Activated T-cell treated with anti-CD3 and anti-CD28 coated beads, Interleukin-2, amount 50 U/mL, for 72 hours (primary cell): Measurements from ENCODE around the gene LHFPL6. TPM values are rescaled to one million over a fixed set of nuclear protein-coding genes. Genes with fewer than 3 reads are reported as not detected.
A peak's percentile ranks its signal among the peaks of the same experiment; 100 is the strongest.

Experiments
- ATAC-seq, 2 donors: fragments of 150-1000 bp; cut with Tn5 transposase; replicated peaks in 1 of 2; 2 replicates each; pipeline ENCODE4 v1.10.0; 2021; ENCODE audit warnings: moderate library complexity in 2 of 2, mild to moderate bottlenecking in 1 of 2
- DNase-seq, 2 donors: peaks; one replicate each; pipeline ENCODE4 v3.0.0; 2021 to 2022; ENCODE audit warnings: mixed read lengths in 1 of 2
- H3K27ac Mint-ChIP-seq: one replicate; pipeline ENCODE4 v1.8.0; 2022; ENCODE audit warnings: mild to moderate bottlenecking, moderate library complexity, mixed read lengths
- H3K27me3 Mint-ChIP-seq: one replicate; pipeline ENCODE4 v1.8.0; 2022; ENCODE audit warnings: low read depth, mixed read lengths
- H3K36me3 Mint-ChIP-seq, 2 donors: one replicate each; pipeline ENCODE4 v1.8.0; 2022; ENCODE audit warnings: mixed read lengths in 2 of 2, mild to moderate bottlenecking in 1 of 2; ENCODE audit not compliant: insufficient read depth in 2 of 2
- H3K4me1 Mint-ChIP-seq: one replicate; pipeline ENCODE4 v1.8.0; 2022; ENCODE audit warnings: low read depth, mixed read lengths
- H3K4me3 Mint-ChIP-seq, 2 donors: one replicate each; pipeline ENCODE4 v1.8.0; 2022; ENCODE audit warnings: mild to moderate bottlenecking in 2 of 2, mixed read lengths in 2 of 2, moderate library complexity in 2 of 2
- H3K9me3 Mint-ChIP-seq, 2 donors: one replicate each; pipeline ENCODE4 v1.8.0; 2022; ENCODE audit warnings: mixed read lengths in 2 of 2
- total RNA-seq, 2 donors: library from RNA; stranded (reverse); gene quantifications; one replicate each; pipeline ENCODE4 v1.2.3, GENCODE V29; 2022

Gene LHFPL6
- total RNA-seq, 2 donors from 2014 or later: 1.7 to 2.5 TPM

- Mint-ChIP-seq H3K9me3 (no peaks in the 10 kb centered on the region), H3K27me3 (peaks cover 28% of the 10 kb centered on the region), H3K4me1 (peaks cover 3% of the 10 kb centered on the region), H3K27ac (no peak overlapping the region), H3K36me3 (no peaks in the 10 kb centered on the region), H3K4me3 (no peak overlapping the region)
- DNase-seq: no peak
- no peak for ATAC-seq
These were observed 185.3 kb downstream of the LHFPL6 start for GRCh38 chr13:39417643-39418042.

GRCh38 chr13:39417131-39417530, 185.9 kb downstream of the LHFPL6 start:
- Mint-ChIP-seq H3K36me3 (no peaks in the 10 kb centered on the region), H3K9me3 (no peaks in the 10 kb centered on the region), H3K4me1 (peaks cover 3% of the 10 kb centered on the region), H3K27me3 (peaks cover 28% of the 10 kb centered on the region), H3K4me3 (no peak overlapping the region), H3K27ac (no peak overlapping the region)
- DNase-seq: no peak
- no peak for ATAC-seq

- DNase-seq (no peak), ATAC-seq (no peak)
- Mint-ChIP-seq H3K4me3 (no peak overlapping the region), H3K9me3 (no peaks in the 10 kb centered on the region), H3K4me1 (peaks cover 3% of the 10 kb centered on the region), H3K36me3 (no peaks in the 10 kb centered on the region), H3K27ac (no peak overlapping the region), H3K27me3 (peaks cover 28% of the 10 kb centered on the region)
These were observed 187.8 kb downstream of the LHFPL6 start for GRCh38 chr13:39415008-39415802.

- Mint-ChIP-seq H3K4me1 (peaks cover 2% of the 10 kb centered on the region), H3K36me3 (no peaks in the 10 kb centered on the region), H3K27ac (no peak overlapping the region), H3K4me3 (no peak overlapping the region), H3K9me3 (no peaks in the 10 kb centered on the region), H3K27me3 (peaks cover 27% of the 10 kb centered on the region)
- no peak for ATAC-seq
- no peak for DNase-seq
These were observed 188.7 kb downstream of the LHFPL6 start for GRCh38 chr13:39414339-39414738.

GRCh38 chr13:39411511-39411910, 191.5 kb downstream of the LHFPL6 start:
- Mint-ChIP-seq H3K9me3 (no peaks in the 10 kb centered on the region), H3K36me3 (no peaks in the 10 kb centered on the region)
- no peak for ATAC-seq

GRCh38 chr13:39410964-39411363, 192.0 kb downstream of the LHFPL6 start:
- DNase-seq (no peak), ATAC-seq (no peak)
- Mint-ChIP-seq H3K9me3 (no peaks in the 10 kb centered on the region), H3K27me3 (peaks cover 19% of the 10 kb centered on the region), H3K4me3 (no peak overlapping the region), H3K36me3 (no peaks in the 10 kb centered on the region), H3K4me1 (no peaks in the 10 kb centered on the region), H3K27ac (no peak overlapping the region)

More at GRCh38 chr13:39411511-39411910, 191.5 kb downstream of the LHFPL6 start:
- H3K4me1 Mint-ChIP-seq: no peaks in the 10 kb centered on the region
- H3K4me3 Mint-ChIP-seq: no peak overlapping the region
- no peak for DNase-seq
- H3K27me3 Mint-ChIP-seq: peaks cover 22% of the 10 kb centered on the region
- H3K27ac Mint-ChIP-seq: no peak overlapping the region

- no peaks in the 10 kb centered on the region for H3K4me1 Mint-ChIP-seq
- no peak for ATAC-seq
- H3K9me3 Mint-ChIP-seq: no peaks in the 10 kb centered on the region
- no peak overlapping the region for H3K4me3 Mint-ChIP-seq
- H3K36me3 Mint-ChIP-seq: no peaks in the 10 kb centered on the region
- H3K27me3 Mint-ChIP-seq: peaks cover 12% of the 10 kb centered on the region
- DNase-seq: no peak
- no peak overlapping the region for H3K27ac Mint-ChIP-seq
These were observed 192.7 kb downstream of the LHFPL6 start for GRCh38 chr13:39410096-39410901.

- DNase-seq (no peak), ATAC-seq (no peak)
- no peaks in the 10 kb centered on the region for H3K9me3 Mint-ChIP-seq
- no peak overlapping the region for H3K27ac Mint-ChIP-seq
- no peaks in the 10 kb centered on the region for H3K4me1 Mint-ChIP-seq
- no peak overlapping the region for H3K4me3 Mint-ChIP-seq
- H3K36me3 Mint-ChIP-seq: no peaks in the 10 kb centered on the region
- H3K27me3 Mint-ChIP-seq: peaks cover 7% of the 10 kb centered on the region
These were observed 194.5 kb downstream of the LHFPL6 start for GRCh38 chr13:39408512-39408911.

- Mint-ChIP-seq H3K4me1 (no peaks in the 10 kb centered on the region), H3K36me3 (no peaks in the 10 kb centered on the region), H3K9me3 (no peaks in the 10 kb centered on the region), H3K4me3 (no peak overlapping the region), H3K27me3 (peaks cover 7% of the 10 kb centered on the region), H3K27ac (no peak overlapping the region)
- no peak for ATAC-seq
- DNase-seq: no peak
These were observed 195.2 kb downstream of the LHFPL6 start for GRCh38 chr13:39407786-39408185.

GRCh38 chr13:39407138-39407537, 195.9 kb downstream of the LHFPL6 start:
- no peaks in the 10 kb centered on the region for H3K9me3 Mint-ChIP-seq
- no peaks in the 10 kb centered on the region for H3K36me3 Mint-ChIP-seq

GRCh38 chr13:39406688-39407087, 196.3 kb downstream of the LHFPL6 start:
- no peaks in the 10 kb centered on the region for H3K36me3 Mint-ChIP-seq
- DNase-seq (no peak), ATAC-seq (peak; percentile 34 to 49)
- H3K4me1 Mint-ChIP-seq: no peaks in the 10 kb centered on the region
- no peaks in the 10 kb centered on the region for H3K9me3 Mint-ChIP-seq
- H3K4me3 Mint-ChIP-seq: no peak overlapping the region
- peaks cover 7% of the 10 kb centered on the region for H3K27me3 Mint-ChIP-seq
- H3K27ac Mint-ChIP-seq: no peak overlapping the region

More at GRCh38 chr13:39407138-39407537, 195.9 kb downstream of the LHFPL6 start:
- Mint-ChIP-seq H3K4me3 (no peak overlapping the region), H3K27ac (no peak overlapping the region), H3K4me1 (no peaks in the 10 kb centered on the region), H3K27me3 (peaks cover 7% of the 10 kb centered on the region)
- ATAC-seq: no peak
- no peak for DNase-seq

GRCh38 chr13:39405596-39406205, 197.3 kb downstream of the LHFPL6 start:
- Mint-ChIP-seq H3K27ac (no peak overlapping the region), H3K36me3 (no peaks in the 10 kb centered on the region), H3K27me3 (peaks cover 7% of the 10 kb centered on the region), H3K4me3 (no peak overlapping the region), H3K9me3 (peaks cover 0 to under 1% of the 10 kb centered on the region in 2 donors), H3K4me1 (no peaks in the 10 kb centered on the region)
- no peak for ATAC-seq
- DNase-seq: no peak

GRCh38 chr13:39405107-39405506, 197.9 kb downstream of the LHFPL6 start:
- no peak overlapping the region for H3K27ac Mint-ChIP-seq
- H3K9me3 Mint-ChIP-seq: peaks cover 0 to 1% of the 10 kb centered on the region in 2 donors
- no peak overlapping the region for H3K4me3 Mint-ChIP-seq
- H3K36me3 Mint-ChIP-seq: no peaks in the 10 kb centered on the region
- DNase-seq: no peak
- ATAC-seq: no peak
- H3K27me3 Mint-ChIP-seq: peaks cover 7% of the 10 kb centered on the region
- no peaks in the 10 kb centered on the region for H3K4me1 Mint-ChIP-seq
